NCI-H2227 treated with DMSO at 0.1 percent for 48 hours (cell line): ENCODE results near the gene TPD52L1.

Experiments used
- DNase-seq: peaks from one replicate; lab custom pipeline; 2025; lab: John Stamatoyannopoulos, UW

The TPD52L1 gene

DNA sequence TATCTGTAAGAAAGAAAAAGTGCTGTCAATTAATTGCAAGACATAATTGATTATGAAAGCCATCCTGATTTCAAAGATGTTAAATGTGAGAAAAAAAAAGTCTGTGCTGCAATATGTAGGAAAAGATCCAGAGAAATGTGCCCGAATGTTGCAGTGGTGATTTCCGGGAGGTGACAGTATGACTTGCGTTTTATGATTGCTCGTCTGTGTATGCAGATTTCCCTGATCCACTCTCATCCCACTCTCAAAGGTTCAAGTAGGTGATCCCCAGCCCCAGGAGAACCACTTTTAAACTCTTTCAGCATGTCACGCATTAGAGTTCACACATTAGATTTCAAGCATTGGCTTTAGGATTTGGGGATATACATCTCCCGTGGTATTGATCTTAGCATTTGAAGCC lies 57.8 kb downstream of the TPD52L1 start:
- DNase-seq: no peak

DNA sequence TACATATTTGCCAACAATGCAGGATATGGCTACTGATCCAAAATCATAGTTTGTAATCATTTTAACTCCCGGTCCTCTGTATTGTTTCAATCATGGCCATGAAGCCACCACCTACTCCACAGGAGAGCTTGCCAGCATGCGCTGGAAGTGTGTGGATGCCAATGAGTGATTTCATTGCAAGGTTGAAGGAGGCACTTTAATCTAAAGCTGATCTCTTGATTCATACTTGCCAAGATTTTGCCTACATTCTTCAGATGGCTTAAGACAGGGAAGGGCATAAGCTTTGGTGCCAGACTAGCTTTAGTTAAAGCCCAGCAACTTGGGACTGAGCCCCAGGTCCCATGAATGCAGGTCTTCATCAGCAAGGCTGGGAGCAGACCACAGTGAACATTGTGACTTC lies 58.8 kb downstream of the TPD52L1 start:
- DNase-seq: no peak

DNA sequence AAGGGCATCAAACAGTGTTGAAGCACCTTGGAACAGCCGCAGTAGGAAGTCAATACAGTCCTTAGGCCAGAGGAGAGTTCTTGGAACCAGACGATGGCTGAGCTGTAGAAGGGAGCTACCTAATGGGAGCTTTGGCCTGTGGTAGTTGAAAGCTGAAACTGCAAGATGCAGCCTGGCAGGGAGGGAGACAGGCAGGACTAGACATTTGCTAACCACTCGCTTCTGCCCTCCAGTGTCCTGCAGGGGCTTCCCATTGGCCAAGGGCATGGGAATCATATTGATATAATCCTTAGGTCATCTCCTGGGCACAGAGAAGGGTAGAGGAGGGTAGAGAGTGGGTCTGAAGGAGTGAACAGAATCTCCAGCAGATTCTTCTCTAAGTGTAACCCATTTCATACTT lies 60.4 kb downstream of the TPD52L1 start:
- no peak for DNase-seq

DNA sequence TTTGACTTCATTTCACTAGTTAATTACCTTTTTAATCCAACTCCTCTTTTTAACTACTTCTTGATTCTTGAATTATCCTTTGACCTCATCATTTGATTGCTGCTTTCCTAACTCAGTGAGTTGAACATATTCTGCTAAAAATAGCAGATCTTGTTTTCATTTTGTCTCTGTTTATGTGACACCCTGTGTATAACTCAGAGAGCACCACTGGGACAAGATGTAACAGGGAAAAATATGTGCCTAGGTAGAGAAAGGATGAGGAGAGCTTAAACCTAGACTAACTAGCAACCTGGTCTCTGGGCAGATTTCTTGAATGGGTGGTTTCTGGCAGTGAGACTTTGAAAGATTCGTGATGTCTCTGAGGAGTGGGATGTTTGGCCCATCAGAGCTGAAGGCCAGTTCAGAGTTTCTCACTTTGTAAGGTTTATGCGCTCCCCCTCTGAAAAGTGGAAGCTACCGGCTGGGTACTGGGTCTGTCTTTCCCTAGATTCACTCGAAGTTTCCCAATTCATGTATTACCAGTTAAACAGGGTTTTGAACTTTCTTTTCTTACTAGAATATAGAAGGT lies 61.8 kb downstream of the TPD52L1 start:
- DNase-seq: no peak

DNA sequence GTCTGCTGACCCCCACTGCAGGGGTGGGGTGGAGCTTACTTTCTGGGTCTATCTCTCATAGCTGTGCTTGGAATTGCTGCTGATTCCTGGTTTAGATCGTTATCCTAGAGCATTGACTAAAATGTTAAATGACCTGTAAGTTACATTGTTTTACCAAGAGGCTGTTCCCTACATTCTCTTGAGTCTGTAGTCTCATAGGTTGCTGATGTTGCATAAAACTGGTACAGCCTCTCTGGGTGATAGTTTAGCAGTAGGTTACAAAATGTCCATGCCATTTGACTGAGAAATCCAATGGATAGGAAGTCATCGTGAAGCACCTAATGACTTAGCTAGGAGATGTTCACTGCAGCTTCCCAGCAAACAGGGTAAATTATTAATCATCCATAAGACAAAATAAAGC lies 62.4 kb downstream of the TPD52L1 start:
- no peak for DNase-seq

DNA sequence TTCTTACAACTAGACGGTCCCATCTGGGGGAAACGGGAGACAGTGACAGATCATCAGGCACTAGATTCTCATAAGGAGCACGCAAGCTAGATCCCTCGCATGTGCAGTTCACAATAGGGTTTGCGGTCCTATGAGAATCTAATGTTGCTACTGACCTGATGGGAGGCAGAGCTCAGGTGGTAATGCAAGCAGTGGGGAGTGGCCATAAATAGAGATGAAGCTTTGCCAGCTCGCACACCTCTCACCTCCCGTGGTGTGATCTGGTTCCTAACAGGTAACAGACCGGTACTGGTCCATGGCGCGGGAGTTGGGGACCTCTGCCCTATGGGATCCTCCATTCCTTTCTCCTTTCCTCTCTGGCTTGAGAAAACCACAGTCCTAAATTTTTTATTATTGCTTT lies 63.8 kb downstream of the TPD52L1 start:
- no peak for DNase-seq

DNA sequence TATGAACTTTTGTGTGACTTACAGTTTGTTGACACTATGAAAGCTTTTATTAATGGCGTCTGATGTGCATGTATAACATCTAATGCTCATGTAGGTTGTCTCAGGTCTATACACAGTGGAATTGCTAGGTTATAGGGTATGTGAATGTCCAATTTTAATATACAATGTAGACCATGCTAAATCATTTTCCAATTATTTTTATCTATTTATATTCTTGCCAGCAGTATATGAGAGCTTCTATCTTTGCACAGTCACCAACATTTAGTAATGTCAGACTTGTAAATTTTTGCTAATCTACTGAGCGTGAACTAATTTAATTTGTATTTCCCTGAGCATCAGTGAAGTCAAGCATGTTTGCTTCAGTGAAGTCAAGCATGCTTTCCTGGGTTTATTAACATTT lies 64.4 kb downstream of the TPD52L1 start:
- no peak for DNase-seq

DNA sequence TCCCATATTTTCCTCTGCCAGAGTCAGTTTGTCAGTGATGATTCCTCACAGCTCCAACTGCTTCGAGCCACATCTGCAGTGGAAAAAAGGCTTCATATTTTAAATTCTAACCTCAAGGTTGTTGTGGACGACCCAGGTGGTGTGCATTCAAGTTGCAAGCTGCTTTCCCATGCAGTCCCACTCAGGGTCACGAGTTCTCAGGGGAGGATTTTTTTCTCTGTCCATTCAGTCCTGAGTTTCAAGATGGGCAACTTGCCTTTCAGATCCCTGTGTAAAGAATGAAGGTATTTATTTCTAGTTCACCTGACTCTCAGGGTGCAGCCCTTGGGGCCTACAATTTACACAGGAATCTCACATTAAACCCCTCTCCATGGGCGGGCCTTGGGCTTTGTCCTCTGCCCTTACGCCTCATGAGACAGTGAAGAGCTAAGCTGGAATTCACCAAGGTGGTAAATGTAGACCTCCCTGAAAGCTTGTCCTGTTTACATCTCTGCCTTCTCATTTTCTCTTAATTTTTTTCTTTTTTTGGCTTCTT lies 65.9 kb downstream of the TPD52L1 start:
- no peak for DNase-seq

DNA sequence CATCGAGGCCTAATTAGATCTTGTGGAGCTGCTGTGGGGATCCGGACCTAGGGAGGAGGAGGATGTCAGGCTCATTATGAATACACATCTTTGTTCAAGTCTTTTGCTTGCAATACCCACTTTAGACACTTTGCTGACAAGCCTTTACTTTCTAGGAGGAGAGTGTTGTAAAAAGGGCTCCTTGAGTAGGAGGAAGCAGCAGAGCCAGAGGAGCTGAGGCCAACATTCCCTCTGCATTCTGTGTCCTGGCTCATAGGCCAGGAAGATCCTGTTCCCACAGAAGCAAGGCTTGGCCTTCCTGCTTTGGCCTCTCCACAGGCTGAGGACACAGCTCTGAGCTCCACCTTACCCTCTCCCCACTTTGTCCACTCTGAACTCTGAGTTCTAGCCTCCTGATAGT lies 67.1 kb downstream of the TPD52L1 start:
- no peak for DNase-seq

DNA sequence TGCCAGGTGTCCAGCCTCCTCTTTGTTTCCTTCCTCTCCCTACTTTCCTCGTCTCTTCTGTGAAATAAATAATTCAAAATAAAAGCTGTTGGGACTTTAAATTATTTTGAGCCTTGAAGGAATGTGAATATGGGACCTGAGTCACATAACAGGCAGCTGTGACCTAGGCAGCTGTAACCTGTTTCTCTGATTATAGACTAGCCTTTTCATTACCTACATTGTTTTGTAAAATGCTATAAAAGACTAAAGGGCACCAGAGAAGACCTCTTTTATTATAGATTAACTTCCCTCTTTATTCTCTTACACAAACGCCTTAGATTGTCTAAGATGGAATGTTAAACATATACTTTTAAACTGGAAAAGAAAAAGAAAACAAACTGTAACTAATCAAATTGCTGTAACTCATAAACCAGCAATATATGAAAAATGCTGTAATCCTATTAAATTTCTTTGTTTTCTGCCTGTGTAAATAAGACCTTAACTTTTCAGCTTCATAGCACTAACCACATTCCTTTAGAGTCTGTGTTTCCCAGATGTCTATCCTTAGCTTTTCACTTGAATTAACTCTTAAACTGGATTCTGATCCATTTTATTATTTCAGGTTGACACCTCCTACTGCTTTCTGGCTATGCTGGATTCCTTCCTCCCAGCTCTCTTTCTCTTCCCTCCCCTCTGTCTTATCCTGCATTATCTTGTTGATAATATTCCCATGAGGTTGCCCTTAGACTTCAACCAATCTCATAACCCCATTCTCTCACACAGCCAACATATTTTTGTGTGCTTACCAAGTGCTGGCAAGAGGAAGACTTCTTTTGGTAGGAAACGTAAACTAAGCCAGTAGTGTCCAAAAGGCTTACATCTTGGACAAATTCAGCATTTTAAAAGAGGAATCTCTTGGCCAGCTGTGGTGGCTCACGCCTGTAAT lies 69.2 kb downstream of the TPD52L1 start:
- no peak for DNase-seq

DNA sequence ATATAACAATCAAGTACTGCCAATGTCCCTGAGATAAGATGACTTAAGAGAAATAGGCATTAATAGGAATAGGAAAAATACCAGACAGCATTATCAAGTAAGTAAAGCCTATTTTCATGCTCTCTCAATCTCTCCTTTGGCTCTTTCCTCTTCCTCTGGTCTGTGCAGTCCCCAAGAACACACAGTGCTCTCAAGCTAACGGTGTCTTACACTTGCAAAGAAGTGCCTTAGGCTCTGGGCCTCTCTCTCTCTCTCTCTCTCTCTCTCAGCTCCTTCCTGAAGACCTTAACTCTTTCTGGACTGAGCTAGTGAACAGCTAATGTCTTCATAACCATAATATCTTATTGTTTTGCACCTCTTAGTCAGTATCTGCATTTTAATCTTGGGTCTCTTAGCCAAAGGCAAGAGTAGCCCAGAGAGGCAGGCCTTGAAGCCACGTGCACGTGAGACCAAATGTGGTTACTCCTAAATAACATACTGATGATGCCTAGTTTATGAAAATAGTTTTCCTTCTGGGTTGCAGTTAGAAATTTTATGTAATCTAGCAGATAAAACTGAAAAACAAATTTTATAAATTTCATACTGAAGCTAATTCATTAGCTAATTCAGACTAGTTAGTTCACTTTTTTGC lies 70.8 kb downstream of the TPD52L1 start:
- DNase-seq: no peak

DNA sequence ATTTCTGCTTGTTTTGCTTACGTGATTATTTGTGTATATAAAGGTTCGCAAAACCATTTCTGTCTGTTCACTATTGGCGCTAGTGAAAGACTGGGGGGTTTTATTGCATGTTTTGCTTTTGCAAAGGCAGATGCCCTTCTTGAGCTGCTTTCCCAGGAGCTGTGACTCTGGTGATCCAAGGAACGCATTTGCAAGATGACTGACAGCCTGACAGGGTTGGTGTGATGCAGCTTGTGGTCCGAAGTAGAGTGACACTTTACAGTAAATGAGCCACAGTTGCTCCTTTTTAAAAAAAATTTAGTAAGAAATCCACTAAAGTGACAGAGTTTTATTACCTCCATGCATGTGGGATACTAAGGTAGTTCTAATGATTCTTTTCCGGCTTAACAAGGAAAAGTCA lies 73.7 kb downstream of the TPD52L1 start:
- no peak for DNase-seq

DNA sequence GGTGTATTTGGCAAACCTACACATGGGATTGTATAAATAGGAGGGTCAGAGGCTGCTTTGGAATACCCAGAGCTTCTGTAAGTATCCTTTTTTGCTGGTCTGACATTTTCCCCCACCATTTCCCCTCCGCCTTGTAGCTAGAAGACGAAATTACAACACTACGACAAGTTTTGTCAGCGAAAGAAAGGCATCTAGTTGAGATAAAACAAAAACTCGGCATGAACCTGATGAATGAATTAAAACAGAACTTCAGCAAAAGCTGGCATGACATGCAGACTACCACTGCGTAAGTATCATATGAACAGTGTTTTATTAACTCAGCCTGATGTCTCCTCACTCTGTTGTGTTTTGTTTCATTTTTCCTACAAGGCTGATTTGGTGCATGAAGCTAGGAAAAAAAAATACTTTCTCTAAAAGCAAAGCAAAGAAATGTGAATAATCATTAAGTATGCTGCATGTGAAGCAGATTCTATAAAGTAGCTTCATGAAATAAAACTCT lies 75.5 kb downstream of the TPD52L1 start:
- no peak for DNase-seq

DNA sequence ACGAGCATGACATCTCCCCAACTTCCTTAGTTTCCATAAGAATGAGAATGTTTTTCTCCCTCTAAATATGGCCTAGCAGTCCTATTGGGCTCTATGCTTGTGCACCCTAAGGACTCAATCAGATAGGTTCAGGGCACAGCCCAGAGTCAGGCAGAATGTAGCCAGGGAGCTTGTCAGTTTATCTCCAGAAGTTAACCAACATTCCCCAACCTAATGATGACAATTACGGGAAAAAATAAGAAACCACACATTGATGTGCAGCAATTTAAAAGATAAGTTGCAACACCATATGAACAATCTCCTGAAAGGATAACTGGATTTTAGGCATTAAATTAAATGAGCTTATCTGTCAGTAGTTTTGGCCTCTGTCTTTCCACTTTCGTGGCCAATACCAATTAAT lies 77.1 kb downstream of the TPD52L1 start:
- DNase-seq: no peak

DNA sequence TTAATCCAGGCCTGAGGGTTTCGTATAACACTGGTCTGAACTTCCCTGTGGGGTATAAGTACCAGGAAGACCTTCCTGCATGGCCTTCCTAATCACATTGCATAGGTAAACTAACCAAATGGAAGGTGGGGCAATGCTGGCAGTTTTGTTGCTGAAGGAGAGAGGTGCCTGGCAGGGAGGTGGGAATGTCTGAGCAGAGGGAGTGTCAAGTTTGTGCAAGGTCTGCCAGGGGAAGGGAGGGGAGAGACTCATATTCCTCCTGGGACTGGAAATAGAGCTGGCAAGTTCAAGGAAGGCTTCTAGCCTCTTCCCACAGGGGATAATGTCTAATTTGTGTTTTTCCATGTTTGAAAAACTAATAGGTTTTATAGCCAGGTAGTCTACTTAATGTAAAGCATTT lies 77.6 kb downstream of the TPD52L1 start:
- DNase-seq: no peak

DNA sequence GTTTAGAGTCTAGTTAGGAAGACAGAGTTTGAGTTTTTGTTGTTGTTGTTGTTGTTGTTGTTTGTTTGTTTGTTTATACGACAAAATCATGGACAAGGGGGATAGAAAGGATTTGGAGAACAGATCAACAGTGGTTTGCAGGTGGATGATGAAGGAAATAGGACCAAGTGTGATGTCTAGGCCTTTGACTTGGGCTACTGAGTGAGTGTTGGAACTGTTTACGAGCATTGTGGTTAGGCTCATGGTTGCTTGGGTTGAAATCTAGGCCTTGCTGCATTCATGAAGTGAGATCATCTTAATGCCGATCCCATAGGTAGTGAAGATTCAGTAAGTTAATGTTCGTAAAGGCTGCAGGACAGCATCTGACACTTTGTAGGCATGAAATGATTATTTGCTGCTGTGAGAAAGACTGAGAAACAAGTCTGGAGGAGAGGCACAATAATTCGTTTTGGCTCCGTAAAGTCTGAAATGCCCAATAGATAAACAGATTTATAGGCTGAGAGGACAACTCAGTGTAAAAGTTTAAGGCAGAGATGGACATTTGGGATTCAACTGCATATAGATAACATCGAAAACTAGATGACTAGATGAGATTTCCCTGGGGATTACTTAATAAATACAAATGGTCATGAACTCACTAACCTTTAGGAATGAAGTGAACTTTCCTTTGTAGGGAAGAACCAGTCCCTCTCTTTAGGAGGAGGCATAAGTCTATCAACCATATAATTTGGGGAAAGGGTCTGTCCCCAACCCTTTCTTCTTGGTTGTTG lies 78.2 kb downstream of the TPD52L1 start:
- no peak for DNase-seq

DNA sequence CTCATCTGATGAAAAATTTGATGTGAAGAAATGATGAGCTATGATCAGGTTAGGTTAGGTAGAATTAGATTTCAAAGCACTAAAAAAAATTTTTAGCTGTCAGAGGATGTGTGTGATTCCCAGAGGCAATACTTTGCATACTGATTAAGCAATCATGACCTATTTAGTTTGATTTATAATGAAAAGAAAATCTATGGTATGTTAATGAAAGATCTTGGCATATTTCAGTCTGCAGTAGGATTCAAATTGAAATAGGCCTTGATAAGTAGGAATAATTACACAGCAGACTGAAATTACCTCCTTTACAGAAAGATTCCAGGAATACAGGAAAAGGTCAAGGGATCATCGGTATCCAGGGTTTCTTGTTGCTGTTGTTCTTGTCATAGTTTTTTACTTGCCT lies 78.9 kb downstream of the TPD52L1 start:
- no peak for DNase-seq

DNA sequence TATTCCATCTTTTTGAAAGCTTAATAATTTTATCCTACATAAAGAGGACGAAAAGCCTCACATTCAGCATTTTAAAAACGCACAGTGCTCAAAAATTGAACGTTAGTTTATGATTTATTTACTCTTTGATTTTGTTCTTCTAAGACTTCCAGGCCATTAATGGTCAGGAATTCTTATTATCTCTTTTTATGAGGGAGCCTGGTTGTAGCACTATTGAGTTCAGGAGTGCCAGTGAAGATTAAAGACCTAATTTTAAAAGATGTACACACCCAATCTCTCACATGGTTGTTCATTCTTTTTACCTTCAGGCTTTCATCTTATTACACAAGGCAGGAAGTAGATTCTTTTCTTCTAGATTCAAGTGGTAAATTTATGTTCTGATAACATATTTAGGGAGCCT lies 79.6 kb downstream of the TPD52L1 start:
- DNase-seq: no peak

DNA sequence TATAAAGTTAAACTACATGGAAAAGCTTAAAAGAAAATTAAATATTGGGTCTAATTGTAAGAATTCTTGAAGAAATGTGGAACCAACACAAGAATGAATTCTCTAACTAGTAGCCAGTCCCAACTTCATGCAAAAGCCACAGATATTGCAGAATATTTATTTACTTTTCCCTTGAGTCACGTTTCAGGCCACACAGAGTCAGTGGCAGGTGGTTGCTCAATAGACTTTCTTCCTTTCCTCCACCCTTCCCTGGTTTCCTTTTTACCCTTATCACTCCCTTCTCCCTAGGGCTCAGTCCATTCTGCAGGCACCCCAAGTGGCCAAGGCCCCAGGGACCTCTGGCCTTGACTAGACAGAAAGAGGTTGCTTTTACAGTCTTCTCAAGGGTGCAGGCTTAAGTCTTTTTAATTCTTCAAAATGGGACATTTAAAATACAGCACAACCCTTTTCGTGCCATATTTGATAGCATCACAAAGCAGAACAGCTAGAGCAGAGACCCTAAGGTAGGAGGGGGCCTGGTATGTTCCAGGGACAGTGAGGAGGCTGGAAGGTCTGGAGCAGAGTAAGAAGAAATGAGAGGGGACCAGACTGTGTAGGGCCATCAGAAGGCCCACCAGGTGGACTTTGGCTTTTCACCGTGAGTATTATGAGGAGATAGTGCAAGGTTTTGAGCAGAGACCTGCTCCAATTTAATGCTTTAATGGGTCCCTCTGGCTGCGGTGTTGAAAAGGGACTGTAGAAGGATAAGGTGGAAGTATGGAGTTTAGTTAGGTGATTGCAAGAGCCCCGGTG lies 83.2 kb downstream of the TPD52L1 start:
- no peak for DNase-seq

DNA sequence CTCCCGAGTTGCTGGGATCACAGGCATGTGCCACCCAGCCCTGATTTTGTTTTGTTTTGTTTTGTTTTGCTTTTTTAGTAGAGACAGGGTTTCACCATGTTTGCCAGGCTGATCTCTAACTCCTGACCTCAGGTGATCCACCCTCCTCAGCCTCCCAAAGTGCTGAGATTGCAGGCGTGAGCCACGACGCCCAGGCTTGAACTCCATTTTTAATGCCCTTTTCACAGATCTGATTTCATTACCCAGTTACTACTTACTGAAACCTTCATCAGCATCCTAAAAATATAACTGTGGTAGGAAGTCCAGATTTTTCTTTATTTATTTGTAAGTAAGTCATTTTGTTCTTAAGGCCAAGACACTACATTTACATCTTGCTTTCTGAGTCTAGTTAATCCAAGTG lies 84.2 kb downstream of the TPD52L1 start:
- DNase-seq: no peak

DNA sequence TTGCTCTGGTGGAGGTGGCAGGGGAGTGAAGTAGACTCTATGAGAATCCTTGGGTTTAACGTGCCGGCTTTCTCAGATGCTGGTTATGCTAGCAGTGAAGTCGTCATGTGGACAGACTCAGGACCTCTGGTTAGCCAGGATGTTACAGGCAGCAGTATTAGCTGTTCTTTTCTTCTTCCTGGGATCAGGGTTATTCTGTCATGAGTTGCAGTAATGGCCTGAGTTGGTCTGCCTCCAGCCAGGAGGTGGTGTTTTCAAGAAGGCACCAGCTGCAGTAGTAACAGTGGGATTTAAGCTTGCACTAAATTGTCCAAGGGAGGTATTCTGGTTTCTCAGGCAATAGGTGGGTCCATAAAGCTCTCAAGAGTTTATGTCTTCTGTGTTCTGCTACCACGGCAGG lies 91.5 kb downstream of the TPD52L1 start:
- DNase-seq: no peak
